Activated CD8-positive, alpha-beta memory T cell treated with anti-CD3 and anti-CD28 coated beads, Interleukin-2, amount 50 U/mL, for 24 hours (primary cell): ENCODE results near the gene CEP44.
"Not testable (repeated sequence)": the region's sequence is repeated elsewhere in the genome, so short reads cannot be mapped to it uniquely, and the experiment has no call there.

Experiments
- DNase-seq: peaks from one replicate; pipeline ENCODE4 v3.0.0-alpha.2; 2020; ENCODE audit errors: extremely low read depth

CEP44 gene

GRCh38 chr4:174279433-174280155, 4.1 kb upstream of the CEP44 start:
- DNase-seq, result no peak

DNA sequence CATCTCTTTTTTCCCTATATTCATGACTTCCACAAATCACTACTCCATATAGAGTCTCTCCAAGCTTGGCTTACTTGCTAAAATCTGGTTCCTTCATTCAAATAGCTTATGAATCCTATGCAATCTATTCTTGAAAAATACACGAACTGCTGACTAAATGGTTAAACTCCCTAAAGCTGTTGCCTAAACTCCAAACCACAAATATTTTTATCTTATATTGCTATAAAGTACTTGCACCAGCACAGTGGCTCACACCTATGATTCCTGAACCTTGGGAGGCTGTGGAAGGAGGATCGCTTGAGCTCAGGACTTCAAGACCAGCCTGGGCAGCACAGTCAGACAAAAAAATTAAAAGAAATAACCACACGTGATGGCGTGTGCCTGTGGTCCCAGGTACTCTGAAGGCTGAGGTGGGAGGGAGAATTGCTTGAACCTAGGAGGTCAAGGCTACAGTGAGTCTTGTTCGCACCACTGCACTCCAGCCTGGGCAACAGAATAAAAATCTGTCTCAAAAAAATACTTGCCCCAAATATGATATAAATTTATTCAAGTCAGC, 2.5 kb upstream of the CEP44 start:
- no peak for DNase-seq

DNA sequence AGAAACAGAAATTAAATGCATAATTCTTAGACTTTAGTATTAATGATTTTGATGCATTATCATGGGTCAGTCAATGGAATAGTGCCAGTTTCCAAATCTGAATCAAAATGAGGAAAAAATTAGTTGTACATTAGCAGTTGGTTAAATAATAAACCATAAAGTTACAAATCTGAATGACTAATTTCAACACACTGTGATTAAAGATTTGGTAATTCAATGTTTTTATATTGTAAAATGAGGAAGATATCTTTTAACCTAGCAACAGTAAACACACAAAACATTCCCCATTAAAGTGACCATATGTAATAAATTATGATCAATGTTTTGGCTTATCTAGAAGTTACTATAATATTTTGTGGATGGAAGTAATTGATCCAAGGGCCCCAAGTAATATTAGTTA, 1.8 kb upstream of the CEP44 start:
- DNase-seq, result no peak

- DNase-seq, result peak; percentile 61
These were observed 740 bp upstream of the CEP44 start for GRCh38 chr4:174282836-174283506.

DNA sequence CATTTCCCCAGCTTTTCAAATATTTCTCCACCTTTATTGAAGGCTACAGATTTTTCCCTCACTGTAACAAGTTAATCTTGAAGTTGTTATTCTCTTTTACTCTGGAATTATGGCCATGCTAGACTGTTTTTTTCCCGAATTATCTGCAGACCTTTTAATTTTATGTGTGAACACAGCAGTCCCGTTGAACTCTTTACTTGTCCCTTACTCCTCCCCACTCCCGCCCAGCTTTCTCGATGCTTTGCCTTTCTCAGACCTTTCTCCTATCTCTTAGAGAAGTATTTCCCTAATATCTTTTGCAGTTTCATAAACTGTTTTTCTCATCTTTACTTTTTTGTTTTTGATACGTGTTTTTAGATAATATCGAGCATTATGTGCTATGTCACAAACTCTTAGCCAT, 776 bp downstream of the CEP44 start:
- DNase-seq, result no peak

DNA sequence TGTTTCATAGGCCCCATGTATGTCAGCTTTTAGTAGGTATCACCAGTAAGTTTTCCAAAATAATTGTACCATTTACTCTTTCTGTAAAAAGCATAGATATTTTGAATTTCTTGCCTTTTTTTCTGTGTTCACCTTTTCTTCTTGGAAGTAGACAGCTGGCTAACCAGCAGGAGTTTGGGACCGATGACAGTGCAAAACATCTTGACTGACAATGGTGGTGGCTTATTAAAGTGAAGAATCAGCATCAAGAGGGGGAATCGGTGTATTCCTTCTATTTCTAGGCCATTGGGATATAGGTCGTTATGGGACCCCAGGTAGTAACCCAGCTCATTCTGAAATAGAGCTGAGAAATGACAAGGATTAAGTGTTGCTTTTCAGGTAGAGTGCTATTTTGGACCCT, 3.2 kb downstream of the CEP44 start:
- DNase-seq, result no peak

- DNase-seq, result no peak
These were observed 8.8 kb downstream of the CEP44 start for GRCh38 chr4:174292473-174292872.

- DNase-seq, result not testable (repeated sequence)
These were observed 10.9 kb downstream of the CEP44 start for GRCh38 chr4:174294641-174295040.

- not testable (repeated sequence) for DNase-seq
These were observed 11.4 kb downstream of the CEP44 start for GRCh38 chr4:174295142-174295541.

DNA sequence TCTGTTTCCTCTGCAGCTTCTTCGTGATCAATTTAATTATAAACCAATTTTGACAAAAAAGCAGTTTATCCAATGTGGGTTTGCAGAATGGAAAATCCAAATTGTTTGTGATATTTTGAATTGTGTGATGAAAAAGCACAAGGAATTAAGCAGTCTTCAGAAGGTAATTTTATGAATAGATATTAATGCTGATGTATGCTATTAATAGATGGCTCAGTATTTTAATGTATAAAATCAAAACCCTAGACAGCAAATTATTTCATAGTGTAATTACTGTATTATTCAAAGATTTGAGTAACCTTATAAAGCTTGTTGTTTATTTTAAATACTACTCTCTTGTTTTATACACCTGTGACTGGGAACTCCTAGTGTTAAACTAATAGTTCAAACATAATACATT, 20.0 kb downstream of the CEP44 start:
- no peak for DNase-seq

- DNase-seq, result no peak
These were observed 21.0 kb downstream of the CEP44 start for GRCh38 chr4:174304664-174305063.

DNA sequence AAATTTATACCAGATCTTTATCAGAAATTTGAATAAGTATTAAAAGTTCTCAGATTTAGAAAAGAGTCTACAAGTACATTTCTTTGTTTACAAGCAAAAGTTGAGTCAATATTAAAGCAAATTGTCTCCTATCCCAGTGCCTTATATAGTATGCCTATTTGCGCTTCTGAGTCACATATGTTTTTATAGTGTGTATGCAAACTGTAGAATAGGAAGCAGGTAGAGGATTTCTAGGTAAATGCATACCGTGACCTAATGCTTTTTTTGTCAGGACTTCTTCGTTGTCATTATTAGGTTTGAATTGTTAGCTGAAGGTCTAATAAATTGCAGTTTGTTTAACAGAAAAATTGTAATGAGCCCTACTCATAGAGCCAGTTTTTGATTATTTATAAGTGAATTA, 22.2 kb downstream of the CEP44 start:
- DNase-seq, result no peak

GRCh38 chr4:174307694-174308093, 24.0 kb downstream of the CEP44 start:
- DNase-seq, result no peak

DNA sequence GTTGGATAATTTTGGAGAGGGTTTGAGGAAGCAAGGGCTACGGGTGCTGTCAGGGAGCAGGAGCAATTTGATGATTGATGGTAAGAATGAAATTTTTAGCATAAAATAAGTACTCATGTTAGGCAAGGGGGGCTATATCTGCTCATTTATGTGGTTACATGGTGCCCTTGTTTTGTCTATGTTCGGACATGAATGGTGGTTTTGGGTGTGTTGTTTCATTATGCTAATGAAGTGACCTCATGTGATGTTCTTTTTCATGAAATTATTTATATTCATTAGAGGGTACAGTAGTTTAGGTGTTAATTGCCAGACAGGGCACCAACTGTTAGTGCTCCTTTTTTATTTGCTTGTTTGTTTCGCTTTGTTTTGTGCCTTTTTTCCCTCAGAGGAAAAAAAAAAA, 29.3 kb downstream of the CEP44 start:
- DNase-seq, result no peak

DNA sequence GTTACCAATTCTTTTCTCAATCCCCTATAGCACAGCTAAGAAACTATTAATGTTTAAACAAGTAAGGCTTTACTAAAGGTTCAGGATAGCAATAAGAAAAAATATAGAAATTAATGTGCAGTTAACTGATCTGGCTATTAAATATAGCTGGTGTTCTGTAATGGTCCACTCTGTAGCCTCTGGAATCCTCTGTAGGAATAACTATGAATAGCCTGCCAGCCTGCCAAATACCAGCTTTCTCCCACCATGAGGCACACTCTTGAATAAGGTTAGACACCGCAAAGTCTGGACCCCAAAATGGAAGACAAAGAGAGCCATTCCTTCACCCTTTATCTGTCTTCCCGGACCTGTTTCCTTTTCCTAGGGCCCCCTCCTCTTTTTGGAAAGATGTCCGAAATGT, 30.6 kb downstream of the CEP44 start:
- no peak for DNase-seq

DNA sequence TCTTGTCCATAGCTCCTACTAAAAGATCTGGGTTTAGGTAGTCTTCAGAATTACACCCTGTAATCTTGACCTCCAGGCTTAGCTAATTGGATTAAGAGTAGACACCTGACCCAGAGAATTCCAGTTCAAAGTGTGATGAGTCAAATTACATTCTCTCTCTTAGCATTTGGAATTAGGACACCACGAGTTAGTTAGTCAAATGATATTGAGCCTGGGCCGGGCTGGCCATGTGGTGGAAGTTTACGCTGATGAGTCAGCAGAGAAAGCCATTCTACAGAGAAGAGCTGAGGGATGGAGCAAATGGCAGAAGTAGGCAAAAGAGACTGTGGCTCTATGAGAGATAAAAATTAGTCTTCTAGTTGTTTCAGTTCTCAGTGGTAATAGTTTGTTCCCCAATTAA, 31.1 kb downstream of the CEP44 start:
- DNase-seq, result no peak

GRCh38 chr4:174316546-174316945, 32.8 kb downstream of the CEP44 start:
- DNase-seq, result no peak

GRCh38 chr4:174316954-174317353, 33.2 kb downstream of the CEP44 start:
- DNase-seq, result no peak

DNA sequence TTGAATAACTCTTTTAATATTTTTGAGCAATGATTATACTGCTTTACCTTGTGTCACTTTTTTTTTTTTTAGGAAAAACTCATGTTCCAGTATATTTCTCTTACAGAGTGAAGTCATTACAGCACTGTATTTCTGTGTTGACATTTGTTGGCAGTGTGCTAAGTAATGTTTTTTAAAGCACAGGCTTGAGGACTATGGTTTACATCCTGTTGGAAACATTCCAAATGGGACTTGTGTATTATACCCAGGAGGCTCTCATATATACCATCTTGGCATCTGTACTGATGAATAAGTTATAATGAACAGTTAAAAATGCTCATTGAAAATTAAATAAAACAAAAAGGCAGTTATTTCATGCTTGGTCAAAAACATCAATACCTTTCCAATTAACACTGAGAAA, 33.8 kb downstream of the CEP44 start:
- no peak for DNase-seq

GRCh38 chr4:174318829-174319764, 35.4 kb downstream of the CEP44 start:
- no peak for DNase-seq

GRCh38 chr4:174320494-174321199, 36.9 kb downstream of the CEP44 start:
- no peak for DNase-seq

- no peak for DNase-seq
These were observed 40.5 kb downstream of the CEP44 start for GRCh38 chr4:174324236-174324635.
